Lung (tissue), 12 donors: ENCODE measurements around the gene PDGFC. TPM values are rescaled to one million over a fixed set of nuclear protein-coding genes. Genes with fewer than 3 reads are reported as not detected.
A peak's percentile ranks its signal among the peaks of the same experiment; 100 is the strongest.

ENCODE experiments used
- ATAC-seq: fragments of 200-7000 bp; cut with Tn5 transposase; one replicate; pipeline ENCODE4 v1.9.1; 2020; ENCODE audit warnings: moderate number of reproducible peaks; ENCODE audit not compliant: insufficient read depth, low FRiP score
- DNase-seq, 3 donors: peaks; one replicate each; pipeline ENCODE4 v3.0.0-alpha.2; 2013 to 2017
- H3K27ac ChIP-seq, 2 donors: one replicate each; pipeline ENCODE4 v1.5.1; 2013; ENCODE audit warnings: mild to moderate bottlenecking in 2 of 2, moderate library complexity in 2 of 2, control low read depth in 1 of 2, inconsistent platforms in 1 of 2, low read depth in 1 of 2, low read length in 1 of 2
- H3K27me3 ChIP-seq, 3 donors: one replicate each; pipeline ENCODE4 v1.5.1; 2013; ENCODE audit warnings: low read length in 2 of 3; ENCODE audit not compliant: control insufficient read depth in 3 of 3, insufficient read depth in 3 of 3
- H3K36me3 ChIP-seq, 4 donors: one replicate each; pipeline ENCODE4 v1.5.1; 2013; ENCODE audit warnings: low read length in 4 of 4, mild to moderate bottlenecking in 1 of 4, moderate library complexity in 1 of 4; ENCODE audit not compliant: control insufficient read depth in 4 of 4, insufficient read depth in 4 of 4
- H3K4me1 ChIP-seq, 5 donors: one replicate each; pipeline ENCODE4 v1.5.1; 2013; ENCODE audit warnings: low read length in 5 of 5, mild to moderate bottlenecking in 2 of 5, moderate library complexity in 1 of 5; ENCODE audit not compliant: control insufficient read depth in 5 of 5, insufficient read depth in 5 of 5
- H3K4me3 ChIP-seq: one replicate; pipeline ENCODE4 v1.5.1; 2013; ENCODE audit warnings: mild to moderate bottlenecking, control low read depth, moderate library complexity
- H3K9ac ChIP-seq, 2 donors: one replicate each; pipeline ENCODE4 v1.5.1; 2013; ENCODE audit warnings: low read length in 2 of 2, control low read depth in 1 of 2; ENCODE audit not compliant: insufficient read depth in 1 of 2
- H3K9me3 ChIP-seq, 4 donors: one replicate each; pipeline ENCODE4 v1.5.1; 2013; ENCODE audit warnings: low read length in 3 of 4, mild to moderate bottlenecking in 1 of 4, moderate library complexity in 1 of 4; ENCODE audit not compliant: control insufficient read depth in 4 of 4, insufficient read depth in 3 of 4
- WGBS, 2 donors: extraction: QIAGEN DNeasy Blood & Tissue Kit; methylation state at CpG; one replicate each; pipeline ENCODE4 v1.1.7; 2013; 5-methylcytosine and 5-hydroxymethylcytosine counted together
- polyA plus RNA-seq, 2 donors: library from polyadenylated mRNA; stranded (reverse); fragments of 200-250 nt; gene quantifications; one replicate each; pipeline ENCODE4 v1.2.1, GENCODE V29; 2013
- total RNA-seq, 2 donors: library from RNA; depleted of rRNA in 1 of 2; stranded (reverse); fragments of >200 nt in 1 of 2; gene quantifications; one replicate each; pipeline ENCODE4 v1.2.1, GENCODE V29; 2014 to 2021
- TF ChIP-seq, protein P1 (sequence below): IDR thresholded peaks from 2 replicates; pipeline ENCODE4 v1.5.1; 2012; ENCODE audit warnings: mild to moderate bottlenecking; ENCODE audit errors: control extremely low read depth, extremely low read depth
- donor health status: control.
- donor health status: control.
- donor health status: Bipolar disorder and iron deficiency.
- donor health status: healthy.
- donor health status: DM: yes; HTN: yes; CAD: no.

Gene PDGFC
- total and polyA plus RNA-seq, 4 donors = 4.5 to 56.0 (median 11.7) TPM

DNA sequence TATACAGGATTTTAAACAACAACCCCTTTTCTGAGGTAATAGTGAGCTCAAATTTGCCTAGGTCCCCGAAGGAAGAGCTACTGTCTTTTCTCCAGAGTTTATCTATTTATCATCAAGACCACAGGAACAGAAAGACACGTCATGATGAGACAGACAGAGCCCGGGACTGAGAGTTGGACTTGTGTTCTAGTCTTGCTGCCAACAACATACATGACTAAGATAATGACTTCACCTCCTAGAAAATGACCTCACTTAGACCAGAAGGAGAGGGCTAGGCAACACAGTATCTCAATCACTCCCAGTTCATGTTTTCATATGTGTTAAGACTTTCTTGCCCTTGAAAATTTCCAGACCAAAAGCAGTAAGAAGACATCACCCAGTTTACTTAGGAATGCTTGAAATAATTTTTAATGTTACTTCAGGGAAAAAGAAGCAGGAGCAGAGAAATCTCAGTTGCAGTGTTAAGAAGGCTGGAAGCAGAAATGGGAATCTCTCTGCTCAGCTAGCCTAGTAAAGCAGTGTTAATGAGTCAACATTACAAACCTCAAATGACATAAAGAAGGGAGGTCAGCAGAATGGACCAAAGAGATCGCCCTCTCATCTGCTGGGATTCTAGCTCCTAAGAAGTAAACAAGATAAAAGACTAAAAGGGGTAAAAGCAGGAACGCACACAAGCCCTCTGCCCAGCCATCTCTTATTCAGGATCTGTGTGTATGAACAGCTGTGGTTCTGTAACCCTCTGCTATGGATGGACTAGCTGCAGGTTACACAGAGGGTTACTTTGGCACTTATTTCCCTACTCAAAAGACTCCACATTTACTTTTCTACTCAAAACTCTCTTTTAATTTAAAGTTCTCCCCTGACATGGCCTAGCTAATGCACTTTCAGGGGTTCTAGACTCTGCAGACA lies 24.8 kb downstream of the PDGFC start:
- no peaks in the 10 kb centered on the region for H3K27me3 ChIP-seq
- peaks cover 0 to 21% (median 0%) of the 10 kb centered on the region in 5 donors for H3K4me1 ChIP-seq
- TF ChIP-seq, protein P1, sequence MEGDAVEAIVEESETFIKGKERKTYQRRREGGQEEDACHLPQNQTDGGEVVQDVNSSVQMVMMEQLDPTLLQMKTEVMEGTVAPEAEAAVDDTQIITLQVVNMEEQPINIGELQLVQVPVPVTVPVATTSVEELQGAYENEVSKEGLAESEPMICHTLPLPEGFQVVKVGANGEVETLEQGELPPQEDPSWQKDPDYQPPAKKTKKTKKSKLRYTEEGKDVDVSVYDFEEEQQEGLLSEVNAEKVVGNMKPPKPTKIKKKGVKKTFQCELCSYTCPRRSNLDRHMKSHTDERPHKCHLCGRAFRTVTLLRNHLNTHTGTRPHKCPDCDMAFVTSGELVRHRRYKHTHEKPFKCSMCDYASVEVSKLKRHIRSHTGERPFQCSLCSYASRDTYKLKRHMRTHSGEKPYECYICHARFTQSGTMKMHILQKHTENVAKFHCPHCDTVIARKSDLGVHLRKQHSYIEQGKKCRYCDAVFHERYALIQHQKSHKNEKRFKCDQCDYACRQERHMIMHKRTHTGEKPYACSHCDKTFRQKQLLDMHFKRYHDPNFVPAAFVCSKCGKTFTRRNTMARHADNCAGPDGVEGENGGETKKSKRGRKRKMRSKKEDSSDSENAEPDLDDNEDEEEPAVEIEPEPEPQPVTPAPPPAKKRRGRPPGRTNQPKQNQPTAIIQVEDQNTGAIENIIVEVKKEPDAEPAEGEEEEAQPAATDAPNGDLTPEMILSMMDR = no peak
- no peak overlapping the region for H3K9ac ChIP-seq
- no peaks in the 10 kb centered on the region for H3K9me3 ChIP-seq
- no peaks in the 10 kb centered on the region for H3K36me3 ChIP-seq
- H3K4me3 ChIP-seq = no peak overlapping the region
- ATAC-seq (peak; percentile 45), DNase-seq (no peak)
- WGBS, 2 donors = 56 to 57% methylated on average over 5 of the region's 5 CpGs
- H3K27ac ChIP-seq = peak overlapping the region; percentile 36 to 91

DNA sequence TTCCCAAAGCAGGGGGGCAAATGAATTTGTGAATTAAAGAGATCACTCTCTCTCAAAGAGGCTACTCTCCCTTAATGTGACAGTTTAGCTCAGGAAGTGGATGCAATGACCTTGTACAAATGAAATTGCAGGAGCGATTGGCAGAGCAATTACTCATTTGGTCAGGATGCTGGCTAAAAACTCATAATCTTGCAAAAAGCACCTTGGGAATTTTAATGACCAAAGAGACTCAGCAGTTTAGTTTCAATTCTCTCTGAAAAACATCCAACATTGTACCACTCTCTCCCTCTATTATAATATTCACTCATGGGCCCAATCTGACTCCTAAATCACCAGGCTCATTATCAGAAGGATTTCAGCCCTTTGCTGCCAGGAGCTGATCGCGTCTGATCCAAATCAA lies 26.1 kb downstream of the PDGFC start:
- Histone ChIP-seq H3K27me3 (no peaks in the 10 kb centered on the region), H3K9ac (no peak overlapping the region), H3K36me3 (no peaks in the 10 kb centered on the region), H3K4me1 (peaks cover 0 to 20% (median 0%) of the 10 kb centered on the region in 5 donors), H3K9me3 (no peaks in the 10 kb centered on the region), H3K4me3 (no peak overlapping the region), H3K27ac (peak overlapping the region in 1 of 2 donors; percentile 21)
- ATAC-seq (no peak), DNase-seq (no peak)
- TF ChIP-seq, protein P1 = no peak
- WGBS, 2 donors = 51 to 59% methylated on average over 3 of the region's 3 CpGs

GRCh38 chr4:156942991-156943390 lies 28.6 kb downstream of the PDGFC start:
- Histone ChIP-seq H3K27me3 (no peaks in the 10 kb centered on the region), H3K9me3 (no peaks in the 10 kb centered on the region), H3K4me3 (no peak overlapping the region), H3K9ac (no peak overlapping the region), H3K36me3 (no peaks in the 10 kb centered on the region), H3K4me1 (peaks cover 0 to 16% (median 0%) of the 10 kb centered on the region in 5 donors), H3K27ac (no peak overlapping the region)
- TF ChIP-seq, protein P1 = no peak
- WGBS, 2 donors = 89 to 95% methylated on average over 4 of the region's 4 CpGs
- DNase-seq (no peak), ATAC-seq (no peak)
